COR-L47 (cell line): ENCODE measurements around the gene ZBTB49.
"Not testable (repeated sequence)": the region's sequence is repeated elsewhere in the genome, so short reads cannot be mapped to it uniquely, and the experiment has no call there.

ENCODE experiments used
- DNase-seq: peaks from one replicate; lab custom pipeline; 2025; lab: John Stamatoyannopoulos, UW

The ZBTB49 gene

DNA sequence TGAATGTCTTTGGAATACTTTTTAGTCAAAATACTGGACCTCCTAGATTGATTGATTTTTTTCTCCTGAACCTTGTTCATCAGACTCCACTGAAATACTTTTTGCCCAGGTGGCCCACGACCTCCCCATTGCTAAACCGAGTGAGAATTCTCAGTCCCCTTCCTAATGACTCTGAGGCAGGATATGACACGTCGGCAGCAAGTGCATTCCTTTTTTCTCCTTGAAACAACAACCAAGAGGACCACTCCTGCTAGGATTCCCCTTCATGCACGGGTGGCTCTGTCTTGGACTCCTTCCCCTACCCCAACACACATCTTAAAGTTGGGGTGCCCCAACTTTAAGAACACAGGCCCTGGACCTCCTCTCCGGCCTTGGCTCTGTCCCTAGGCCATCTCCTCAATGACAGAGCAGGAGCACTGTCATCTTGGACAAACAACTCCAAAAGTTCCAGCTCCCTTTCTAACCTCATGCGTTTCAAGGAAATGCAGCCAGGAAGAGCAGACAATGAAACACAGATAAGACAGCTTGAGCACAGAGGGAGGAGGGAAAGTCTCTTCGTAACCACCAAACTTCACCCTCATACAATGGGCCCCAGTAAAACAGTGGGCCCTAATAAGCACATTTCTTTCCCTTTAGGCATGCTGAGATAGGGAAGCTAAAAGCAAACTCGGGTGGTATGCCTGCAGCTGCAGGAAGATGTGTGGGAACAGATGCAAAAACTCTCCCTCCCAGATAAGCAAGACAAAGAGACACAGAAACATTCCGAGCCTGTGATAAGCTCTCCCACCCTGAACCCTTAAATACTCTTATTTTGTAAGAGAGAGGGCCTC is 33.9 kb downstream of the ZBTB49 start:
- no peak for DNase-seq

DNA sequence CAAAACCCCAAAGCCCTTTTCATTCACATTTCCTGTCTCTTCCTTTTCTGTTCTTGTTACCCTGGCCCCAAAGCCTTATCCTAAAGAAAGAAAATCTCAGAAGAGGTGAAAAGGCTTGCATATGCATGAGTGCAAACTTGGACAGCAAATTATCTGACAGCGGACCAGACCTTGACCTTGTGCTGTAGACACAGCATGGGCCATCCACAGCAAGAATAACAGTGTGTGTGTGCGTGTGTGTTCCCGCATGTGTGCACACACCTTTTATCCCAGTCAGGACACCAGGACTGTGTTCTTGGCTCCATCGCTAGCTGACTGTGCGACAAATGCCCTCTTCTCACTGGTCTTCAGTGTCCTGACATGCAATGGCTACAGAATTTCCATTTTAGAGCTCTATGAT is 35.3 kb downstream of the ZBTB49 start:
- no peak for DNase-seq

DNA sequence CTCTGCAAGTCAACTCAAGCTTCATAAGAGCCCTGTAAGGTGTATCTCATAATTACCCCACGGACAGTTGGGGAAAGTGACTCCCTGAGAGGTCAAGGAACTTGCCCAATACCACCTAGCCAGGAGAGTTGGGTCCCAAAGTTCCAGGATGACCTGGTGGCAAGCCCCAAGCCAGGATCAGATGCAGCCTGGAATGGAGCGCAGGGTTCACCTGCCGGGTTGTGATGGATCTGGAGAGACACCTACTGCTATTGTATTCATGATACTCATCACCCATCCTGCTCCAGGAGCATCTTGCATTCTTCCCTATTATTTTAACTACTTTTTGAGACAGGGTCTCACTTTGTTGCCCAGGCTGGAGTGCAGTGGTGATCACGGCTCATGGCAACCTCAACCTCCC is 36.1 kb downstream of the ZBTB49 start:
- no peak for DNase-seq

- DNase-seq, result no peak
These were observed 37.6 kb downstream of the ZBTB49 start for GRCh38 chr4:4327652-4328121.

DNA sequence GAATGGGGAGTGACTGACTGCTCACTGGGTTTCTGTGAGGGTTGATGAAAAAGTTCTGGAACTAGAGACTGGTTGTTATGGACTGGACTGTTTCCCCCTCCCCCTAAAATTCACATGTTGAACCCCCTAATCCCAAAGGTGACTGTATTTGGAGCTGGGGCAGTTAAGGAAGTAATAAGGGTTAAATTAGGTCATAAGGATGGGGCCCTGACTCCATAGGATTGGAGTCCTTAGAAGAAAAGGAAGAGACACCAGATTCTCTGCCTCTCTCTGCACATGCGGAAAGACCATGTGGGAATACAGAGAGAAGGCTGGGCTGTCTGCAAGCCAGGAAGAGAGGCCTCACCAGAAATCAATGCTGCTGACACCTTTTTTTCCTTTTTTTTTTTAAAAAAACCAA is 38.2 kb downstream of the ZBTB49 start:
- no peak for DNase-seq

DNA sequence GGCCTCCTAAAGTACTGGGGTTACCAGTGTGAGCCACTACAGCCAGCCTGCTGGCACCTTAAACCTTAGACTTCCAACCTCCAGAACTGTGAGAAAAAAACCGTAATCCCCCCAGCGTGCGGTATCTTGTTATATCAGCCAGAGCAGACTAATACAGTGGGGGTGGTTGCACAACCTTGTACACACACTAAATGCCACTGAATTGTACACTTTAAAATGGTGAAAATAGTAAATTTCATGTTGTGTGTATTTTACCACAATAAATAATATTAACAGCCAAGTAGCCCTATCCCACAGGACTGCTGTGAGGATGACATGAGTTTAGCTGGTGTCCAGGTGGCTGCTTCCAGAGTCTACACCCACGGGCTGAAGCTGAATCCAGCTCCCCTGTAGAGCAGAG is 38.8 kb downstream of the ZBTB49 start:
- DNase-seq, result no peak

- no peak for DNase-seq
These were observed 39.4 kb downstream of the ZBTB49 start for GRCh38 chr4:4329496-4329895.

DNA sequence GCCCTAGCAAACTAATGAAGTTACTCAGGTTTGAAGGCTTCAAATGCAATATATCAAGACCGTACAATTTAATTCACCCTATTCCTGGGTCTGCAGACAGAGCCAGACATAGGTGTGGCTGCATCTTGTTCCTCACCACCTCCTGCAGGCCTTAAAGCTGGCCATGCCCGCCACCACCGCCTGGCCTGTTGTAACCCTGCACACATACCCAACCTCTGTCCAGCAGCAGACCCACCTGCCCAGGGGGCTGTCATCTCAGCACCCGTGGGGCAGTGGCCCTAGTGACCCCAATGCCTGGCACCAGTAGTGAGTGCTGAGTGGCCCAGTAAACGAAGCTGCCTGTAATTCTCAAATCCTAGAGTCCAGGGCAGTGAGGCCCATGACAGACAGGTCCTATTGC is 40.7 kb downstream of the ZBTB49 start:
- DNase-seq, result no peak

DNA sequence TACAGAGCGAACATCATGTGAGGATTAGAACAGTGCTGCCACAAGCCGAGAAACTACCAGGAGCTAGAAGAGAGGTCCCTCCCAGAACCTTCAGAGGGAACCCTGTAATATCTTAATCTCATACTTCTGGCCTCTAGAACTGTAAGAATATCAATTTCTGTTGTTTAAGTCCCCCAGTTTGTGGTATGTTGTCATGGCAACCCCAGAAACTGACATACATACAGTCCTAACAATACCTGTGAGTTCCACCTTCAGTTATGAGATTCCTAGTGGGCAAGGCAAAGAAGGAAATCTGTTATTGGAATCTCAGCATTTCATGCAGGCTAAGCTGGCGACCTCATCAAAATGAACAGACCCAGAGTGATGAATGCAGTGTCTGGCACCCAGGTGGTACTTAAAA is 42.5 kb downstream of the ZBTB49 start:
- no peak for DNase-seq

- no peak for DNase-seq
These were observed 43.2 kb downstream of the ZBTB49 start for GRCh38 chr4:4333265-4333706.

DNA sequence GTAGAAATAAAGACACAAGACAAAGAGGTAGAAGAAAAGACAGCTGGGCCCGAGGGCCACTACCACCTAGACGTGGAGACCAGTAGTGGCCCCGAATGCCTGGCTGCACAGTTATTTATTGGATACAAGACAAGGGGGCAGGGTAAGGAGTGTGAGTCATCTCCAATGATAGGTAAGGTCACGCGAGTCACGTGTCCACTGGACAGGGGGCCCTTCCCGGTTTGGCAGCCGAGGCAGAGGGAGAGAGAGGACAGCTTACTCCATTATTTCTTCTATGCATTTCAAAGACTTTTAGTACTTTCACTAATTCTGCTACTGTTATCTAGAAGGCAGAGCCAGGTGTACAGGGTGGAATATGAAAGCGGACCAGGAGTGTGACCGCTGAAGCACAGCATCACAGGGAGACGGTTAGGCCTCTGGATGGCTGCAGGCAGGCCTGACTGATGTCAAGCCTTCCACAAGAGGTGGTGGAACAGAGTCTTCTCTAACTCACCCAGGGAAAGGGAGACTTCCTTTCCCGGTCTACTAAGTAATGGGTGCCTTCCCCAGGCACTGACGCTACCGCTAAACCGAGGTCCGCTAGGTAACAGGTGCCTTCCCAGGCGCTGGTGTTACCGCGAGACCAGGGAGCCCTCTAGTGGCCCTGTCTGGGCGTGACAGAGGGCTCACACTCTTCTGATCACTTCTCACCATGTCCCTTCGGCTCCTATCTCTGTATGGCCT is 44.9 kb downstream of the ZBTB49 start:
- DNase-seq, result peak; percentile 46

GRCh38 chr4:4338210-4339001 is 48.4 kb downstream of the ZBTB49 start:
- peak; percentile 20 for DNase-seq

DNA sequence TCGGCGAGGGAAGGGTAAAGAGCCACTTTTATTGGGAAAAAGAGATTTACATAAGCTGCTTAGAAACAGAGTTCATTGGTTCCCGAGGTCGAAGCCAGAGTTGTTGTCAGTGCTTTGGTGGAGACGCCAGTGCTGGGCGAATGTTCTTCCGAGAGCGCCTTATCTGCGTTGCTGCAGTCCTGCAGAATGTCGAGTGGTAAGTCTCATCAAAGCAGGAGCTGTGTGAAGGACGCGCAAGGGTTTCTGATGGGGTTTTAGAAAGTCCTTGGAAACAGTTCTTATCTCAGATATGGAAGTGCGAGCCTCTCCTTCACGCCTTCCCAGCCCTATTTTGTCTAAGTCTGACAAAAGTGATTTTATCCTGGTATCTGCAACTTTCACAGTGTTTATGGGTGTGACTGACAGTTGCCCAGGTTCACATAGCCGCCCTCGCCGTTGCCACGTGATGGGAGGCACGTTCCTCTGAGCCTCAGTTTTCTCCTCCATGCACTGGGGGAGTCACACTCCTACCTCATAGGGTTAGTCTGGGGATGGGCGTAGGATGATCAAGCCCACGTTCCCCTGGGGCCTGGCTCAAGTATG is 49.5 kb downstream of the ZBTB49 start:
- no peak for DNase-seq

GRCh38 chr4:4341861-4342650 is 52.0 kb downstream of the ZBTB49 start:
- no peak for DNase-seq

DNA sequence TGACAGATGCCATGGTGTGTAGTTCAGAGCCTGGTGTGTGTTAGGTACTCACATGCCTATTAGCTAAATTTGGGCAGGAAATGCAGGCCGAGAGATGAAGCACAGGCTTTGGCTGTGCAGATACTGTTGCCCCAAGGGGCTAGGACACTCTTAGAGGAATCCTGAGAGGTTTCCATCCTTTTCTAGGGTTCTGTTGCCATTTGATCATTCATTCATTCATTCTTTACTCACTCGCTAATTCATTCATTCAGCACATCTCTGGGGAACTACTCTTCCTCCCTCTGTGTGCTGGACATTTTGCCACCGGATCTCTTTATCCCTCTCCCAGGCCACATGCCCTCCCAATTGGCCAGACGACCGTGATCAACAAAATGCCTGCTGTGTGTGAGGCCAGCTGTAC is 53.0 kb downstream of the ZBTB49 start:
- no peak for DNase-seq

GRCh38 chr4:4344915-4345527 is 55.0 kb downstream of the ZBTB49 start:
- no peak for DNase-seq

- no peak for DNase-seq
These were observed 57.5 kb downstream of the ZBTB49 start for GRCh38 chr4:4347585-4347984.

DNA sequence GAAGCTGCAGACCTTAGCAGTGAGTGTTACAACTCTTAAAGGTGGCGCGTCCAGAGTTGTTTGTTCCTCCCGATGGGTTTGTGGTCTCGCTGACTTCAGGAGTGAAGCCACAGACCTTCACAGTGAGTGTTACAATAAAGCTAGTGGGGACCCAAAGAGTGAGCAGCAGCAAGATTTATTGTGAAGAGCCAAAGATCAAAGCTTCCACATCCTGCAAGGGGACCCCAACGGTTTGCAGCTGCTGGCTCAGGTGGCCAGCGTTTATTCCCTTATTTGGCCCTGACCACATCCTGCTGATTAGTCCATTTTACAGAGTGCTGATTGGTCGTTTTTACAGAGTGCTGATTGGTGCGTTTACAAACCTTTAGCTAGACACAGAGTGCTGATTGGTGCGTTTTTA is 58.5 kb downstream of the ZBTB49 start:
- not testable (repeated sequence) for DNase-seq

DNA sequence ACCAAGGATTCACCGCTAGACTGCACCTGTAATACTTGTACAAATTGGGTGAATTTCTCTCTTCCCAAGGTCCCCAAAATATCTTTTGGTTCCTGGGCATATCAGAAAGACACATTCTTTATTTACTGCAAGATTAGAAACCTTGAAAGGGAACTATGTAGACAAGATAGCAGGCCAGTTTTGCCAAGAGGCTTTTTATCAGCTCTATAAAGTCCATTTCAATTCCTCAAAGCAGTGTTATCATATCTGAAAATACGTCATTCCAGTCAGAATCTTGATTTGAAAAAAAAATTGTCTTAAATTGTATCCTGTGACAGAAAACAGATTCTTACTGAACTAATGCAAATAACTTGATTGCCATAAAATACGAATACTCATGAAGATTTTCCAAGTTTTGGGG is 59.8 kb downstream of the ZBTB49 start:
- DNase-seq, result no peak

GRCh38 chr4:4350909-4351308 is 60.9 kb downstream of the ZBTB49 start:
- no peak for DNase-seq

DNA sequence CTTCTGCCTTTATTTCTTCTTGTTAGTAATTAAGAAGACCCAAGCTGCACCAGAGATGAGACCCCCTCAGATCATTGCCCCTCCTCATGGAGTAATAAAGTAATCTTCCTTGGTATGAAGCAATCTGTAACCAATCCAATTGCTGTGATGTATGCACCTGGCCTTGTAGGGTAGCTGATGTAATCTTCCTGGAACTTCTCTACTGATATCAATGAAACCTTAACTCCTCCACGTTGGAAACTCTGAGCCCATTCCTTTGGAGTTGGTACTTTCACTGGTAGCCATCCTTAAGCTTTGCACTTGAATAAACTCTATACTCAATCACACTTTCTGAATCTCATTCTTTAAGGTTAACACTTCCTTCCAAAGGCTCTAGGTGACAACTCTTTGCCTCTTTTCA is 65.3 kb downstream of the ZBTB49 start:
- DNase-seq, result no peak
